ENCODE data around the gene CHD1. TPM values are rescaled to one million over a fixed set of nuclear protein-coding genes. Genes with fewer than 3 reads are reported as not detected.

CHD1 gene
- total and polyA plus RNA-seq, 2 donors (not counting 3 experiments of a cell fraction or from before 2014, with no cell fraction given), result 16.2 to 48.9 TPM

DNA sequence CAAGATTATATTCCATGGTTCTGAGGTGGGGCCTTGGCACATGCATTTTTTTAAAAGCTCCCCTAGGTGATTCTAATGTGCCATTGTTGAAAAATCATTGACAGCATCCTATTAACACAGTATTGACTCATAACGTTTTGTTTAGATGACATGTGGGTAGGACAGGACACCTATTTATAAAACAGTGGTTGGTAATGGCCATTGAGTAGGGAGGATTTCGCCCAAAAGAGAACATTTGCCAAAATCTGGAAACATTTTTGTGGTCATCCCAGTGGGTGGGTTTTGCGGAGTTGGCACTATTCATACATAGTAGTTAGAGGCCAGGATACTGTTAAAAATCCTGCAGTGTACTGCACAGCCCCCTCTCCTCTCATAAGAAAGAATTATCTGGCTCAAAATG is 6.4 kb upstream of the CHD1 start:
- POLR2A ChIA-PET, result no interaction called here
- TF ChIP-seq, protein P1, sequence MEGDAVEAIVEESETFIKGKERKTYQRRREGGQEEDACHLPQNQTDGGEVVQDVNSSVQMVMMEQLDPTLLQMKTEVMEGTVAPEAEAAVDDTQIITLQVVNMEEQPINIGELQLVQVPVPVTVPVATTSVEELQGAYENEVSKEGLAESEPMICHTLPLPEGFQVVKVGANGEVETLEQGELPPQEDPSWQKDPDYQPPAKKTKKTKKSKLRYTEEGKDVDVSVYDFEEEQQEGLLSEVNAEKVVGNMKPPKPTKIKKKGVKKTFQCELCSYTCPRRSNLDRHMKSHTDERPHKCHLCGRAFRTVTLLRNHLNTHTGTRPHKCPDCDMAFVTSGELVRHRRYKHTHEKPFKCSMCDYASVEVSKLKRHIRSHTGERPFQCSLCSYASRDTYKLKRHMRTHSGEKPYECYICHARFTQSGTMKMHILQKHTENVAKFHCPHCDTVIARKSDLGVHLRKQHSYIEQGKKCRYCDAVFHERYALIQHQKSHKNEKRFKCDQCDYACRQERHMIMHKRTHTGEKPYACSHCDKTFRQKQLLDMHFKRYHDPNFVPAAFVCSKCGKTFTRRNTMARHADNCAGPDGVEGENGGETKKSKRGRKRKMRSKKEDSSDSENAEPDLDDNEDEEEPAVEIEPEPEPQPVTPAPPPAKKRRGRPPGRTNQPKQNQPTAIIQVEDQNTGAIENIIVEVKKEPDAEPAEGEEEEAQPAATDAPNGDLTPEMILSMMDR (IDR thresholded peaks at IDR 0.05; ENCODE audit: extremely low read depth in 1 of 2, insufficient read depth in 1 of 2, low read depth in 1 of 2, low read length in 2 of 2), result no peak
- TF ChIP-seq EZH2 (IDR thresholded peaks at IDR 0.05; ENCODE audit: borderline replicate concordance, low read depth, low read length, severe bottlenecking) (no peak), POLR2AphosphoS5 (IDR thresholded peaks at IDR 0.05; ENCODE audit: insufficient read depth, low read depth, low read length) (no peak), MYC (IDR thresholded peaks at IDR 0.05; ENCODE audit: low read depth, low read length) (no peak), FOS (IDR thresholded peaks at IDR 0.05; ENCODE audit: borderline replicate concordance, insufficient read depth, low read length) (no peak), JUN (IDR thresholded peaks at IDR 0.05; ENCODE audit: borderline replicate concordance, insufficient read depth, insufficient read length, low read depth) (no peak), GATA2 (IDR thresholded peaks at IDR 0.05; ENCODE audit: insufficient read depth, insufficient read length, low read depth, low read length) (no peak)
- TF ChIP-seq, protein P2, sequence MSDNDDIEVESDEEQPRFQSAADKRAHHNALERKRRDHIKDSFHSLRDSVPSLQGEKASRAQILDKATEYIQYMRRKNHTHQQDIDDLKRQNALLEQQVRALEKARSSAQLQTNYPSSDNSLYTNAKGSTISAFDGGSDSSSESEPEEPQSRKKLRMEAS (IDR thresholded peaks at IDR 0.05; ENCODE audit: insufficient read depth, insufficient read length), result no peak
- no peak for FAIRE-seq

More for the DNA sequence above, 6.4 kb upstream of the CHD1 start:
- Histone ChIP-seq H3K9me3 (replicated peaks; ENCODE audit: control insufficient read depth, insufficient read depth, low read length) (no peaks in the 10 kb centered on the region), H3K9ac (replicated peaks; ENCODE audit: extremely low read depth, insufficient read depth, low read length) (no peak overlapping the region), H3K4me3 (replicated peaks in 1 of 3; ENCODE audit: insufficient read depth in 1 of 3, low read depth in 1 of 3, low read length in 3 of 3) (no peak overlapping the region), H3K9me1 (replicated peaks; ENCODE audit: control insufficient read depth, extremely low read depth, insufficient read depth, low read length) (no peaks in the 10 kb centered on the region), H4K20me1 (replicated peaks; ENCODE audit: control insufficient read depth, extremely low read depth, insufficient read depth, low read length) (no peaks in the 10 kb centered on the region), H3K79me2 (ENCODE audit: control insufficient read depth, insufficient read depth, low read length) (peaks cover 6% of the 10 kb centered on the region), H3K27me3 (ENCODE audit: control insufficient read depth in 2 of 2, insufficient read depth in 2 of 2, low read length in 2 of 2) (no peaks in the 10 kb centered on the region), H3K4me2 (ENCODE audit: insufficient read depth, low read length) (no peak overlapping the region), H3K27ac (ENCODE audit: insufficient read depth, low read depth, low read length) (no peak overlapping the region), H3K36me3 (ENCODE audit: control insufficient read depth in 2 of 2, extremely low read depth in 1 of 2, insufficient read depth in 2 of 2, low read length in 2 of 2) (no peaks in the 10 kb centered on the region), H2AFZ (ENCODE audit: low read depth, low read length) (no peak overlapping the region), H3K4me1 (ENCODE audit: control insufficient read depth, extremely low read depth, insufficient read depth, low read length) (peaks cover 2% of the 10 kb centered on the region)
- CTCF ChIA-PET, result no interaction called here
- dilution Hi-C loops (cut with MboI; ENCODE audit: extremely low pct_ligation_motif_present, low sequenced_read_pairs), result no loop called here
- no peak for DNase-seq (ENCODE audit: low read depth, low spot score)
- intact Hi-C loops (cut with micrococcal nuclease), result no loop called here
- BruUV-seq (replicated peaks), result no TSS peak

All from endothelial cell of umbilical vein (primary cell).